AG04449 (cell line): ENCODE data around the gene GMNC.

ENCODE experiments used
- CTCF ChIA-PET: fragments of 350-600 bp; formaldehyde crosslinking; extraction: SDS; loops from one replicate; lab custom pipeline; 2021; ENCODE audit warnings: antibody characterized with exemption; lab: Yijun Ruan, JAX
- POLR2A ChIA-PET: fragments of 400-600, 350-600 bp; formaldehyde crosslinking; extraction: SDS; loops from one replicate; lab custom pipeline; 2020; ENCODE audit warnings: antibody characterized with exemption, inconsistent platforms; lab: Yijun Ruan, JAX
- DNase-seq: peaks from one replicate; pipeline ENCODE4 v3.0.0-alpha.2; 2010; ENCODE audit warnings: low read depth, low spot score
- H3K4me3 ChIP-seq: 2 replicates; pipeline ENCODE4 v1.5.1; 2011; ENCODE audit warnings: low read depth, mild to moderate bottlenecking, control low read depth, low read length
- CTCF ChIP-seq: IDR thresholded peaks from one replicate; pipeline ENCODE4 v1.5.1; 2011; ENCODE audit warnings: mild to moderate bottlenecking, moderate library complexity, low read length, control low read depth, inconsistent platforms; ENCODE audit not compliant: insufficient read depth; ENCODE audit errors: missing control alignments

The GMNC gene

GRCh38 chr3:190811775-190812480 lies 50.6 kb downstream of the GMNC start:
- POLR2A ChIA-PET: no interaction called here
- DNase-seq: peak; percentile 3
- peak; percentile 55 for TF ChIP-seq CTCF
- H3K4me3 ChIP-seq: no peak overlapping the region
- CTCF ChIA-PET: interaction anchor here (0.6 to 7.9 kb wide), 22 partner anchors 8 to 1632 kb away, joined by 3 to 61 read pairs (median 3); no protein-coding TSS in a partner anchor

- POLR2A ChIA-PET: no interaction called here
- CTCF ChIA-PET: interaction anchor here (0.9 to 7.9 kb wide), 9 partner anchors 7 to 1633 kb away, joined by 3 to 61 read pairs (median 3); no protein-coding TSS in a partner anchor
- no peak overlapping the region for H3K4me3 ChIP-seq
- DNase-seq: no peak
- TF ChIP-seq CTCF: no peak
These were observed 51.5 kb downstream of the GMNC start for GRCh38 chr3:190810957-190811356.

- ChIA-PET CTCF (interaction anchor here (1.8 to 7.9 kb wide), 2 partner anchors 21 to 242 kb away, joined by 5 to 61 read pairs; no protein-coding TSS in a partner anchor), POLR2A (no interaction called here)
- no peak overlapping the region for H3K4me3 ChIP-seq
- TF ChIP-seq CTCF: no peak
- no peak for DNase-seq
These were observed 53.1 kb downstream of the GMNC start for GRCh38 chr3:190809351-190809750.

DNA sequence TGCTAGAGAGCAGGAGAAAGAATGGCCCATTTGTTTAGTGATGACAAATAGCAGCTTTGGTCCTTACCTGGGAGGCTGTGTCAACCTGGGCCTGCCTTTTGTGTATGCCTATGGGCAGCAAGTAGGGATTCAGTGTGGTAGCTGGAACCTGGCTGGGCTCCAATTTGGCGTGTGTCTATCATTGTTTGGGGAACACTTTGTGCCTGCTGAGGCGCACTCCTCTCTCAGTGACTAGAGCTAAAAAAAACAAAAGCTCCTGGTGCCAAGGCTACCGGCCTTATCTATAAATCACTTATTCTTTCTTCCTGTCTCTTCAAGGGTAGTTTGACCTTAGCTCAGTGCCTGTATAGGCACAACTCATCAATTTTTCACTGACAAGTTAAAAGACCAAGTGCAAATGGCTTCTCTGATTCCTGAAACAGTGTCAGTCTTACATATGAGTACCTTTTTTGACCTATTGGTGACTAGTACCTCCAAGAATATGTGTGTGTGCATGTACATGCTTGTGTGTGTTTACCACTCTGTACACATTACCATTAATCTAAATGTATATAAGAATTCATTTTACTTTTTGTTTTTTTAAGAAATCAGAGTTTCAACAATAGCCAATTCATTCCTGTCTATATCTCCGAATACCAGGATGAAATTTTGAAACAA lies 54.6 kb downstream of the GMNC start:
- CTCF ChIA-PET: interaction anchor here (0.8 to 7.9 kb wide), 4 partner anchors 58 to 1636 kb away, joined by 3 to 61 read pairs (median 4); no protein-coding TSS in a partner anchor
- no peak for DNase-seq
- POLR2A ChIA-PET: no interaction called here

More for the DNA sequence above, 54.6 kb downstream of the GMNC start:
- TF ChIP-seq CTCF: no peak
- H3K4me3 ChIP-seq: no peak overlapping the region
